K562 (cell line): Measurements from ENCODE around the gene FKBP3. TPM values are rescaled to one million over a fixed set of nuclear protein-coding genes. Genes with fewer than 3 reads are reported as not detected.

ENCODE experiments used
- ATAC-seq: fragments of 200-7000 bp; cut with Tn5 transposase; 3 replicates; pipeline ENCODE4 v1.9.1; 2020; ENCODE audit warnings: moderate library complexity
- BruUV-seq: library from RNA; stranded (reverse); fragments of 400-500 nt; replicated peaks from 2 replicates; lab custom pipeline; 2021; lab: Mats Ljungman, UMichigan
- CTCF ChIA-PET: fragments of 300-600 bp; formaldehyde crosslinking; extraction: SDS; loops from one replicate; lab custom pipeline; 2021; ENCODE audit warnings: low intra/inter-chr PET ratio; lab: Yijun Ruan, JAX
- POLR2A ChIA-PET: fragments of 300-600, 350-650 bp; sonication (Branson Sonifier 250); formaldehyde crosslinking; extraction: SDS; loops from one replicate; lab custom pipeline; 2021; ENCODE audit warnings: antibody characterized with exemption, inconsistent platforms; lab: Yijun Ruan, JAX
- DNase-seq, 4 experiments: peaks; one replicate each; pipeline versions ENCODE4 v3.0.0 to v3.0.0-alpha.2; 2011 to 2018; ENCODE audit warnings: low spot score in 3 of 4, mixed read lengths in 3 of 4; ENCODE audit errors: extremely low read depth in 1 of 4
- FAIRE-seq: peaks from 2 replicates; lab custom pipeline; 2011; peaks lifted over from hg19 to GRCh38; lab: Jason Lieb, UNC
- H2AFZ ChIP-seq: 2 replicates; pipeline ENCODE4 v1.6.0; 2011; ENCODE audit warnings: low read depth, low read length, control low read depth, inconsistent platforms
- H3K27ac ChIP-seq: fragments of 200-600 bp; 3 replicates; pipeline ENCODE4 v1.8.0; 2011; ENCODE audit warnings: low read depth, mild to moderate bottlenecking, control low read depth, inconsistent platforms, low read length, moderate library complexity, mixed read lengths; ENCODE audit errors: extremely low read depth
- H3K27me3 ChIP-seq, 2 experiments: fragments of 300-600 bp in 1 of 2; 2 replicates in 1 of 2; 3 replicates in 1 of 2; pipeline versions ENCODE4 v1.6.0 to v1.8.0; 2011; ENCODE audit warnings: inconsistent platforms in 2 of 2, low read length in 2 of 2, mild to moderate bottlenecking in 1 of 2, mixed read lengths in 1 of 2, moderate library complexity in 1 of 2; ENCODE audit not compliant: control insufficient read depth in 2 of 2, insufficient read depth in 2 of 2
- H3K36me3 ChIP-seq: fragments of 300-600 bp; 3 replicates; pipeline ENCODE4 v1.8.0; 2011; ENCODE audit warnings: mild to moderate bottlenecking, low read length, inconsistent platforms; ENCODE audit not compliant: control insufficient read depth, insufficient read depth
- H3K4me1 ChIP-seq, 2 experiments: fragments of 200-600 bp in 1 of 2; replicated peaks in 1 of 2; 2 replicates in 1 of 2; 3 replicates in 1 of 2; pipeline versions ENCODE4 v1.5.1 to v1.8.0; 2011; ENCODE audit warnings: inconsistent platforms in 2 of 2, low read length in 2 of 2, mild to moderate bottlenecking in 1 of 2, mixed read lengths in 1 of 2, moderate library complexity in 1 of 2; ENCODE audit not compliant: control insufficient read depth in 2 of 2, insufficient read depth in 2 of 2
- H3K4me2 ChIP-seq: 2 replicates; pipeline ENCODE4 v1.6.1; 2011; ENCODE audit warnings: low read length, control low read depth, inconsistent platforms, mixed read lengths; ENCODE audit not compliant: insufficient read depth
- H3K4me3 ChIP-seq: fragments of 200-600 bp; sonication (generic), shearing (Covaris generic); 2 replicates; pipeline ENCODE4 v1.5.1; 2016; ENCODE audit warnings: control low read depth, inconsistent platforms
- H3K79me2 ChIP-seq: fragments of 200-600 bp; 3 replicates; pipeline ENCODE4 v1.8.0; 2011; ENCODE audit warnings: low read length, inconsistent platforms; ENCODE audit not compliant: control insufficient read depth, insufficient read depth
- H3K9ac ChIP-seq, 2 experiments: 2 replicates each; pipeline versions ENCODE4 v1.6.0 to v1.6.1; 2011; ENCODE audit warnings: low read depth in 2 of 2, low read length in 2 of 2, control low read depth in 1 of 2, inconsistent platforms in 1 of 2, mild to moderate bottlenecking in 1 of 2, mixed read lengths in 1 of 2; ENCODE audit not compliant: insufficient read depth in 1 of 2
- H3K9me1 ChIP-seq: one replicate; pipeline ENCODE4 v1.6.0; 2011; ENCODE audit warnings: inconsistent platforms, mild to moderate bottlenecking, low read length, moderate library complexity; ENCODE audit not compliant: control insufficient read depth, insufficient read depth
- H3K9me3 ChIP-seq: replicated peaks from 2 replicates; pipeline ENCODE4 v1.5.1; 2011; ENCODE audit warnings: low read depth, low read length, inconsistent platforms; ENCODE audit not compliant: control insufficient read depth, insufficient read depth
- H4K20me1 ChIP-seq: replicated peaks from 2 replicates; pipeline ENCODE4 v1.6.1; 2011; ENCODE audit warnings: low read length, inconsistent platforms, mixed read lengths; ENCODE audit not compliant: control insufficient read depth, insufficient read depth
- FOXP1 ChIP-seq: sonication (generic); formaldehyde crosslinking; IDR thresholded peaks from 2 replicates; pipeline ENCODE4 v1.8.0; 2022; ENCODE audit warnings: mild to moderate bottlenecking, missing genetic modification reagents
- HSF4 ChIP-seq: fragments of 250-450 bp; sonication (Bioruptor Pico); IDR thresholded peaks from 2 replicates; pipeline ENCODE4 v2.1.2; 2022; ENCODE audit warnings: mild to moderate bottlenecking, moderate library complexity, borderline replicate concordance
- MAFF ChIP-seq: IDR thresholded peaks from 2 replicates; pipeline ENCODE4 v1.6.1; 2012; ENCODE audit warnings: low read length, improper control_type of control experiment
- NFE2L1 ChIP-seq: fragments of 450-650 bp; IDR thresholded peaks from 2 replicates; pipeline ENCODE4 v1.6.1; 2016; ENCODE audit warnings: missing genetic modification characterization, low read depth, mild to moderate bottlenecking, missing compliant biosample characterization, moderate library complexity, borderline replicate concordance
- RAD21 ChIP-seq, 2 experiments: fragments of 250-450 bp in 1 of 2; fragments of 450-650 bp in 1 of 2; sonication (Bioruptor Pico) in 1 of 2; formaldehyde crosslinking in 1 of 2; IDR thresholded peaks in 1 of 2; conservative IDR thresholded peaks in 1 of 2; 2 replicates each; pipeline versions ENCODE4 v1.4.0 to v1.8.0; 2020 to 2022; ENCODE audit warnings: mild to moderate bottlenecking in 2 of 2, moderate library complexity in 1 of 2
- RNF2 ChIP-seq: sonication (generic); IDR thresholded peaks from 2 replicates; pipeline ENCODE4 v1.6.1; 2016
- TEAD2 ChIP-seq: fragments of 450-650 bp; IDR thresholded peaks from 2 replicates; pipeline ENCODE4 v1.6.1; 2016; ENCODE audit warnings: missing genetic modification characterization, control low read depth, missing compliant biosample characterization
- TFAM ChIP-seq: fragments of 250-450 bp; sonication (Bioruptor Pico); conservative IDR thresholded peaks from 2 replicates; pipeline ENCODE4 v1.5.0; 2021; ENCODE audit warnings: mild to moderate bottlenecking, moderate library complexity
- ZNF232 ChIP-seq: sonication (generic); formaldehyde crosslinking; IDR thresholded peaks from 2 replicates; pipeline ENCODE4 v1.8.0; 2022; ENCODE audit warnings: mild to moderate bottlenecking, missing genetic modification reagents
- ZSCAN32 ChIP-seq: fragments of 450-650 bp; formaldehyde crosslinking; IDR thresholded peaks from 2 replicates; pipeline ENCODE4 v1.4.0; 2020; ENCODE audit warnings: mild to moderate bottlenecking, moderate library complexity
- in situ Hi-C: fragments of 300-500 bp; cut with MboI; formaldehyde crosslinking; loops from 4 replicates; pipeline ENCODE4 v1.15.0; 2018; ENCODE audit warnings: inconsistent platforms, mixed read lengths
- intact Hi-C: fragments of 100-400 bp; cut with micrococcal nuclease; formaldehyde crosslinking; loops from 2 replicates; pipeline ENCODE4 v1.14.2; 2022
- polyA plus RNA-seq, 8 experiments: library from polyadenylated mRNA; depleted of rRNA in 4 of 8; stranded (reverse) in 5 of 8; unstranded in 3 of 8; fragments of >200 nt; fragmentation: Nextera tagmentation in 2 of 8; fragmentation: Illumina TruSeq in 1 of 8; extraction: Ambion mirVana in 2 of 8; extraction: Trizol in 1 of 8; gene quantifications; 2 replicates each; pipeline versions ENCODE4 v1.2.1 to v1.2.3, GENCODE V29; 2011 to 2014; ENCODE audit warnings: inconsistent platforms in 1 of 8, missing spikeins in 1 of 8
- total RNA-seq, 7 experiments: library from RNA; depleted of rRNA in 6 of 7; stranded (reverse); fragments of >200 nt in 6 of 7; fragmentation: Illumina TruSeq in 2 of 7; extraction: Trizol in 2 of 7; gene quantifications; 2 replicates each; pipeline versions ENCODE4 v1.2.1 to v1.2.3, GENCODE V29; 2011 to 2021; ENCODE audit warnings: low replicate concordance in 1 of 7
- TF ChIP-seq, protein P1 (sequence below): fragments of 450-650 bp; formaldehyde crosslinking; IDR thresholded peaks from 2 replicates; pipeline ENCODE4 v1.4.0; 2022; ENCODE audit warnings: missing genetic modification characterization
- TF ChIP-seq, protein P2 (sequence below): fragments of 250-450 bp; sonication (Bioruptor Pico); IDR thresholded peaks from 2 replicates; pipeline ENCODE4 v1.4.0; 2020
- TF ChIP-seq, protein P3 (sequence below): sonication (generic); formaldehyde crosslinking; IDR thresholded peaks from 2 replicates; pipeline ENCODE4 v1.8.0; 2022; ENCODE audit warnings: mild to moderate bottlenecking, missing genetic modification reagents

Gene FKBP3
- total and polyA plus RNA-seq, 9 of the 15 experiments (the other 6 are each of a cell fraction or from before 2014, with no cell fraction given) = 43.6 to 107 (median 65.2) TPM

DNA sequence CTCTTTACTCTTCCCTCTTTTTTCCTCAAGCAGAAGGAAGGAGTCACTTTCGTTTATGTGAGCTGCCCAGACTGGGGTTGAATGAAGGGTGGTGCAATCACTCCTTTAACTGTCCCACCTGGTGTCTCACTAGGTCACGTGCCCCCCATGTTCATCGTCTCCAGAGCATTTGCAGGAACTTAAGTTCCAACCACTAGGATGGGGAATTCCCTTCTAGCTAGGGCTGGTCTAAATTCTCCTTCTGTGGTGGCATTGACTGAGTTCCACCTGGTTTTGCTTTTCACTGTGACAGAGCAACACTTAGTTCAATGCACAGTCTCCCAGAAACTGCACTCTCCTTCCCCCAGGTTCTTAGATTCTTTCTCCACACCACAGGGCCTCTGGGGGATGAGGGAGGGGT is 10.9 kb upstream of the FKBP3 start (continued):
- TF ChIP-seq, protein P1, sequence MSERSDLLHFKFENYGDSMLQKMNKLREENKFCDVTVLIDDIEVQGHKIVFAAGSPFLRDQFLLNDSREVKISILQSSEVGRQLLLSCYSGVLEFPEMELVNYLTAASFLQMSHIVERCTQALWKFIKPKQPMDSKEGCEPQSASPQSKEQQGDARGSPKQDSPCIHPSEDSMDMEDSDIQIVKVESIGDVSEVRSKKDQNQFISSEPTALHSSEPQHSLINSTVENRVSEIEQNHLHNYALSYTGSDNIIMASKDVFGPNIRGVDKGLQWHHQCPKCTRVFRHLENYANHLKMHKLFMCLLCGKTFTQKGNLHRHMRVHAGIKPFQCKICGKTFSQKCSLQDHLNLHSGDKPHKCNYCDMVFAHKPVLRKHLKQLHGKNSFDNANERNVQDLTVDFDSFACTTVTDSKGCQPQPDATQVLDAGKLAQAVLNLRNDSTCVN (CRISPR knock-in tag) = no peak
- TF ChIP-seq MAFF (no peak), NFE2L1 (tag) (no peak), FOXP1 (CRISPR knock-in tag) (no peak), TFAM (no peak), ZNF232 (CRISPR knock-in tag) (no peak)
- TF ChIP-seq, protein P2, sequence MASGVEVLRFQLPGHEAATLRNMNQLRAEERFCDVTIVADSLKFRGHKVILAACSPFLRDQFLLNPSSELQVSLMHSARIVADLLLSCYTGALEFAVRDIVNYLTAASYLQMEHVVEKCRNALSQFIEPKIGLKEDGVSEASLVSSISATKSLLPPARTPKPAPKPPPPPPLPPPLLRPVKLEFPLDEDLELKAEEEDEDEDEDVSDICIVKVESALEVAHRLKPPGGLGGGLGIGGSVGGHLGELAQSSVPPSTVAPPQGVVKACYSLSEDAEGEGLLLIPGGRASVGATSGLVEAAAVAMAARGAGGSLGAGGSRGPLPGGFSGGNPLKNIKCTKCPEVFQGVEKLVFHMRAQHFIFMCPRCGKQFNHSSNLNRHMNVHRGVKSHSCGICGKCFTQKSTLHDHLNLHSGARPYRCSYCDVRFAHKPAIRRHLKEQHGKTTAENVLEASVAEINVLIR (CRISPR knock-in tag) = no peak
- TF ChIP-seq, all 486 proteins: peak for 0

DNA sequence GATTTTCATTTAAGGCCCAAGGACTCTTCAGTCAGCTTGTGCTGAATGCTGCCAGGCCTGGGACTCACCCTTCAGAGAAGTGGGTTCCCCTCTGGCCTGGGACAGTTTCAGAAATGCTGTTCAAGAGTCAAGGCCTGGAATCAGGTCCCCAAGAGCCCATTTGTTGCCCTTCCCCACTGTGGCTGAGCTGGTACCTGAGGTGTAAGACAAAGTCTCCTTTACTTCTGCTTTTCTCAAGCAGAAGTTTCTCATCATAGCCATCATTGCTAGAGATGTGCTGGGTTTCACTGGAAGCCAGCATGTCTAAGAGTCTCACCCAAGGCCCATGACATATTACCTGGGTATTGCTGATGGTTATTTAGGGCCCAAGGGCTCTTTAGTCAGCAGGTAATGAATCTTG is 10.4 kb upstream of the FKBP3 start:
- peaks cover 23% of the 10 kb centered on the region; the same call in 2 of the 3 replicates for H3K36me3 ChIP-seq
- no peak overlapping the region for H3K27ac ChIP-seq
- TF ChIP-seq RAD21 (CRISPR knock-in tag; conservative IDR thresholded peaks at IDR 0.05 in 1 of 2, IDR thresholded peaks at IDR 0.05 in 1 of 2) = no peak
- TF ChIP-seq RNF2 = no peak
- TF ChIP-seq, protein P3, sequence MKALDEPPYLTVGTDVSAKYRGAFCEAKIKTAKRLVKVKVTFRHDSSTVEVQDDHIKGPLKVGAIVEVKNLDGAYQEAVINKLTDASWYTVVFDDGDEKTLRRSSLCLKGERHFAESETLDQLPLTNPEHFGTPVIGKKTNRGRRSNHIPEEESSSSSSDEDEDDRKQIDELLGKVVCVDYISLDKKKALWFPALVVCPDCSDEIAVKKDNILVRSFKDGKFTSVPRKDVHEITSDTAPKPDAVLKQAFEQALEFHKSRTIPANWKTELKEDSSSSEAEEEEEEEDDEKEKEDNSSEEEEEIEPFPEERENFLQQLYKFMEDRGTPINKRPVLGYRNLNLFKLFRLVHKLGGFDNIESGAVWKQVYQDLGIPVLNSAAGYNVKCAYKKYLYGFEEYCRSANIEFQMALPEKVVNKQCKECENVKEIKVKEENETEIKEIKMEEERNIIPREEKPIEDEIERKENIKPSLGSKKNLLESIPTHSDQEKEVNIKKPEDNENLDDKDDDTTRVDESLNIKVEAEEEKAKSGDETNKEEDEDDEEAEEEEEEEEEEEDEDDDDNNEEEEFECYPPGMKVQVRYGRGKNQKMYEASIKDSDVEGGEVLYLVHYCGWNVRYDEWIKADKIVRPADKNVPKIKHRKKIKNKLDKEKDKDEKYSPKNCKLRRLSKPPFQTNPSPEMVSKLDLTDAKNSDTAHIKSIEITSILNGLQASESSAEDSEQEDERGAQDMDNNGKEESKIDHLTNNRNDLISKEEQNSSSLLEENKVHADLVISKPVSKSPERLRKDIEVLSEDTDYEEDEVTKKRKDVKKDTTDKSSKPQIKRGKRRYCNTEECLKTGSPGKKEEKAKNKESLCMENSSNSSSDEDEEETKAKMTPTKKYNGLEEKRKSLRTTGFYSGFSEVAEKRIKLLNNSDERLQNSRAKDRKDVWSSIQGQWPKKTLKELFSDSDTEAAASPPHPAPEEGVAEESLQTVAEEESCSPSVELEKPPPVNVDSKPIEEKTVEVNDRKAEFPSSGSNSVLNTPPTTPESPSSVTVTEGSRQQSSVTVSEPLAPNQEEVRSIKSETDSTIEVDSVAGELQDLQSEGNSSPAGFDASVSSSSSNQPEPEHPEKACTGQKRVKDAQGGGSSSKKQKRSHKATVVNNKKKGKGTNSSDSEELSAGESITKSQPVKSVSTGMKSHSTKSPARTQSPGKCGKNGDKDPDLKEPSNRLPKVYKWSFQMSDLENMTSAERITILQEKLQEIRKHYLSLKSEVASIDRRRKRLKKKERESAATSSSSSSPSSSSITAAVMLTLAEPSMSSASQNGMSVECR (CRISPR knock-in tag) = no peak
- no peak for TF ChIP-seq TEAD2 (tag)
- no peak for TF ChIP-seq ZSCAN32 (CRISPR knock-in tag)
- TF ChIP-seq HSF4 (CRISPR knock-in tag) = no peak
- intact Hi-C loops (no loop called here), in situ Hi-C loops (no loop called here)
- no TSS peak for BruUV-seq
- FAIRE-seq (no peak), DNase-seq (no peak), ATAC-seq (no peak)
- H3K4me2 ChIP-seq = no peak overlapping the region
- H3K79me2 ChIP-seq = peaks cover 29% of the 10 kb centered on the region
- POLR2A ChIA-PET = no interaction called here
- H3K9me3 ChIP-seq = no peaks in the 10 kb centered on the region
- H2AFZ ChIP-seq = no peak overlapping the region
- H4K20me1 ChIP-seq = no peaks in the 10 kb centered on the region
- H3K9me1 ChIP-seq = no peaks in the 10 kb centered on the region
- no peaks in the 10 kb centered on the region; a peak in 1 of 5 replicates for H3K4me1 ChIP-seq
- H3K27me3 ChIP-seq = no peaks in the 10 kb centered on the region
- CTCF ChIA-PET = no interaction called here
- H3K9ac ChIP-seq = no peak overlapping the region
- no peak overlapping the region for H3K4me3 ChIP-seq
